HepG2 (cell line): ENCODE data around the gene AUNIP. TPM values are rescaled to one million over a fixed set of nuclear protein-coding genes. Genes with fewer than 3 reads are reported as not detected.

Experiments used
- ARNTL ChIP-seq: sonication (generic); formaldehyde crosslinking; IDR thresholded peaks from 2 replicates; pipeline ENCODE4 v1.4.0; 2020; ENCODE audit warnings: mild to moderate bottlenecking, missing genetic modification reagents
- E2F1 ChIP-seq: sonication (generic); formaldehyde crosslinking; IDR thresholded peaks from 2 replicates; pipeline ENCODE4 v1.5.0; 2020; ENCODE audit warnings: missing genetic modification reagents
- E2F5 ChIP-seq: sonication (generic); formaldehyde crosslinking; conservative IDR thresholded peaks from 2 replicates; pipeline ENCODE4 v1.4.0; 2020; ENCODE audit warnings: missing genetic modification reagents
- KLF9 ChIP-seq: IDR thresholded peaks from 2 replicates; pipeline ENCODE4 v1.6.1; 2016; ENCODE audit warnings: low read depth
- NFYC ChIP-seq: IDR thresholded peaks from 2 replicates; pipeline ENCODE4 v1.6.1; 2016; ENCODE audit warnings: missing genetic modification reagents, missing compliant biosample characterization
- STAG1 ChIP-seq: sonication (generic); formaldehyde crosslinking; IDR thresholded peaks from 2 replicates; pipeline ENCODE4 v1.4.0; 2020; ENCODE audit warnings: missing genetic modification reagents
- ZNF142 ChIP-seq: sonication (generic); formaldehyde crosslinking; IDR thresholded peaks from 2 replicates; pipeline ENCODE4 v1.4.0; 2020; ENCODE audit warnings: missing genetic modification reagents
- polyA plus RNA-seq, 8 experiments: library from polyadenylated mRNA; depleted of rRNA in 3 of 8; stranded (reverse) in 7 of 8; unstranded in 1 of 8; fragments of >200 nt; fragmentation: Illumina TruSeq in 4 of 8; extraction: Trizol in 4 of 8; gene quantifications; 2 replicates each; pipeline versions ENCODE4 v1.2.1 to v1.2.3, GENCODE V29; 2011 to 2016; ENCODE audit warnings: low read depth in 4 of 8, missing spikeins in 1 of 8, mixed read lengths in 1 of 8; ENCODE audit not compliant: insufficient read depth in 1 of 8
- total RNA-seq, 5 experiments: library from RNA; depleted of rRNA; stranded (reverse); fragments of >200 nt; fragmentation: Illumina TruSeq; extraction: Trizol; gene quantifications; 2 replicates each; pipeline ENCODE4 v1.2.3, GENCODE V29; 2016; ENCODE audit warnings: low read depth in 1 of 5

Gene AUNIP
- total and polyA plus RNA-seq, 2 of the 13 experiments (the other 11 are each of a cell fraction or from before 2014, with no cell fraction given), result 3.8 to 12.3 TPM

- 0 out of 2 replicates have a peak, but pooled peaks have one; percentile 29 for TF ChIP-seq E2F5 (CRISPR knock-in tag)
- TF ChIP-seq E2F1 (CRISPR knock-in tag), result peak; percentile 91
- TF ChIP-seq NFYC (CRISPR knock-in tag), result peak; percentile 63
- TF ChIP-seq ZNF142 (CRISPR knock-in tag), result peak; percentile 55; the same call in 1 of the 2 replicates
- 0 out of 2 replicates have a peak, but pooled peaks have one; percentile 19 for TF ChIP-seq ARNTL
- TF ChIP-seq STAG1 (CRISPR knock-in tag), result 0 out of 2 replicates have a peak, but pooled peaks have one; percentile 3
- TF ChIP-seq KLF9 (CRISPR knock-in tag), result 0 out of 2 replicates have a peak, but pooled peaks have one; percentile 65
Observed at GRCh38 chr1:25904943-25905679, 45.9 kb upstream of the AUNIP start (continued).
